SK-N-SH treated with all-trans-retinoic acid at 6 μM for 48 hours (cell line): ENCODE measurements around the gene KLHL3.

ENCODE experiments used
- ARNTL ChIP-seq: fragments of 450-650 bp; formaldehyde crosslinking; IDR thresholded peaks from 2 replicates; pipeline ENCODE4 v1.5.0; 2020; ENCODE audit warnings: low read depth, mild to moderate bottlenecking, moderate library complexity, borderline replicate concordance
- CREB5 ChIP-seq: fragments of 250-450 bp; sonication (Bioruptor Pico); IDR thresholded peaks from 2 replicates; pipeline ENCODE4 v1.5.1; 2020; ENCODE audit warnings: low read depth, mild to moderate bottlenecking, moderate library complexity
- CSRNP3 ChIP-seq: fragments of 250-450 bp; sonication (Bioruptor Pico); IDR thresholded peaks from 2 replicates; pipeline ENCODE4 v1.5.1; 2021; ENCODE audit warnings: mild to moderate bottlenecking, moderate library complexity
- GLIS3 ChIP-seq: fragments of 250-450 bp; sonication (Bioruptor Pico); IDR thresholded peaks from 2 replicates; pipeline ENCODE4 v1.5.0; 2020; ENCODE audit warnings: mild to moderate bottlenecking, moderate library complexity
- PATZ1 ChIP-seq: fragments of 250-450 bp; sonication (Bioruptor Pico); IDR thresholded peaks from 2 replicates; pipeline ENCODE4 v1.8.0; 2020; ENCODE audit warnings: mild to moderate bottlenecking, moderate library complexity, borderline replicate concordance
- PPARA ChIP-seq: fragments of 250-450 bp; sonication (Bioruptor Pico); IDR thresholded peaks from 2 replicates; pipeline ENCODE4 v1.5.0; 2020; ENCODE audit warnings: mild to moderate bottlenecking, borderline replicate concordance
- TOX ChIP-seq: fragments of 250-450 bp; sonication (Bioruptor Pico); IDR thresholded peaks from 2 replicates; pipeline ENCODE4 v1.8.0; 2021; ENCODE audit warnings: mild to moderate bottlenecking, moderate library complexity, borderline replicate concordance
- TSHZ2 ChIP-seq: fragments of 250-450 bp; sonication (Bioruptor Pico); IDR thresholded peaks from 2 replicates; pipeline ENCODE4 v1.5.0; 2020; ENCODE audit warnings: mild to moderate bottlenecking, moderate library complexity
- ZFP3 ChIP-seq: fragments of 250-450 bp; sonication (Bioruptor Pico); IDR thresholded peaks from 2 replicates; pipeline ENCODE4 v1.5.0; 2020; ENCODE audit warnings: mild to moderate bottlenecking, moderate library complexity
- ZFP30 ChIP-seq: fragments of 450-650 bp; formaldehyde crosslinking; IDR thresholded peaks from 2 replicates; pipeline ENCODE4 v1.5.0; 2022; ENCODE audit warnings: mild to moderate bottlenecking, moderate library complexity
- ZNF70 ChIP-seq: fragments of 450-650 bp; formaldehyde crosslinking; IDR thresholded peaks from 2 replicates; pipeline ENCODE4 v1.5.0; 2020; ENCODE audit warnings: mild to moderate bottlenecking, moderate library complexity

DNA sequence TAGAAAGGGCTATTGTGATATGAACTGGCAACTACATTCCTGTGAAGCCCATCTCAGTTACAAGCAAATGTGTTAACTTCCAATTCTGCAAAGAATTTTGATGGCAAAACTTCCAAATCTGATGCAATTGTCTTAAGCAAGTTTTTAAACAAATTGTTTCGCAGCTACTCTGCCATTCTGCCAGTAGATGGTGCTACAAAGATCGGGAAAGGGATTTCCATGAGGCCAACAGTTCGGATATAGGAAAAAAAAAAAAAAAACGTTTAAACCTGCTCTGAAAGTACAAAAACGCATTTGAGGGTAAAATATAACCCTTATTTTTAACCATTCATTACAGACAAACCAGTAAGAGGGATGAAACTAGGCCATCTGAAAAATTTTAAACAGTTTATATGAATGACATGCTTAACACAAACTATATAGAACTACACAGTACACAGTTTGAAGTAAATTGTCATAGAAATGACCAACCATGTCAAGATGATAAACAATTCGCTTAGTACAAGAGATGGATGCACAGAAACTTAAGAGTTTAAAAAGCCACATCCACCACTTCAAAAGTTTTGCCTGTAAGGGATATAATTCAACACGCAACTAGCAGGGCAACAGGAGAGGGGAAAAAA, 16.1 kb upstream of the KLHL3 start:
- TF ChIP-seq PPARA = no peak
- TF ChIP-seq ZFP30 (CRISPR knock-in tag) = no peak
- no peak for TF ChIP-seq PATZ1 (CRISPR knock-in tag)
- no peak for TF ChIP-seq CREB5 (CRISPR knock-in tag)
- no peak for TF ChIP-seq TOX (CRISPR knock-in tag)
- TF ChIP-seq ZFP3 = no peak
- no peak for TF ChIP-seq TSHZ2 (CRISPR knock-in tag)
- TF ChIP-seq ZNF70 (CRISPR knock-in tag) = no peak
- TF ChIP-seq ARNTL (CRISPR knock-in tag) = no peak
- TF ChIP-seq GLIS3 = no peak
- no peak for TF ChIP-seq CSRNP3
